Caco-2 (cell line): ENCODE results near the gene PMPCB. TPM values are rescaled to one million over a fixed set of nuclear protein-coding genes. Genes with fewer than 3 reads are reported as not detected.
"Not testable (repeated sequence)": the region's sequence is repeated elsewhere in the genome, so short reads cannot be mapped to it uniquely, and the experiment has no call there.

Source experiments
- BruUV-seq: library from RNA; stranded (reverse); fragments of 400-500 nt; replicated peaks from 2 replicates; lab custom pipeline; 2021; lab: Mats Ljungman, UMichigan
- CTCF ChIA-PET: fragments of 300-600 bp; sonication (Branson Sonifier 250); formaldehyde crosslinking; loops from one replicate; lab custom pipeline; 2022; ENCODE audit warnings: antibody characterized with exemption; lab: Charles Lee
- POLR2A ChIA-PET: fragments of 300-600 bp; sonication (Branson Sonifier 250); formaldehyde crosslinking; loops from one replicate; lab custom pipeline; 2022; ENCODE audit warnings: antibody characterized with exemption; lab: Charles Lee
- DNase-seq, 2 experiments: peaks; one replicate each; pipeline versions ENCODE4 v3.0.0 to v3.0.0-alpha.2; 2020 to 2022
- H3K27me3 ChIP-seq: replicated peaks from 2 replicates; pipeline ENCODE4 v1.6.0; 2011; ENCODE audit warnings: low read length; ENCODE audit not compliant: control insufficient read depth, insufficient read depth
- H3K36me3 ChIP-seq: 2 replicates; pipeline ENCODE4 v1.5.1; 2011; ENCODE audit warnings: low read length; ENCODE audit not compliant: control insufficient read depth, insufficient read depth
- H3K4me1 ChIP-seq: fragments of 250-450 bp; sonication (Bioruptor Pico); 2 replicates; pipeline ENCODE4 v1.5.1; 2020; ENCODE audit warnings: mild to moderate bottlenecking
- H3K4me3 ChIP-seq: 2 replicates; pipeline ENCODE4 v1.5.1; 2011; ENCODE audit warnings: low read depth, mild to moderate bottlenecking, control low read depth, low read length
- H3K9me3 ChIP-seq: fragments of 250-450 bp; sonication (Bioruptor Pico); 2 replicates; pipeline ENCODE4 v1.5.1; 2020; ENCODE audit warnings: mild to moderate bottlenecking, moderate library complexity
- H3K27ac Mint-ChIP-seq: one replicate; pipeline ENCODE4 v1.8.0; 2022; ENCODE audit warnings: mixed read lengths; ENCODE audit not compliant: unreplicated experiment
- H3K27me3 Mint-ChIP-seq: one replicate; pipeline ENCODE4 v1.8.0; 2022; ENCODE audit warnings: mixed read lengths; ENCODE audit not compliant: insufficient read depth, unreplicated experiment
- H3K36me3 Mint-ChIP-seq: one replicate; pipeline ENCODE4 v1.8.0; 2022; ENCODE audit warnings: mild to moderate bottlenecking, mixed read lengths; ENCODE audit not compliant: insufficient read depth, unreplicated experiment
- H3K4me1 Mint-ChIP-seq: one replicate; pipeline ENCODE4 v1.8.0; 2022; ENCODE audit warnings: low read depth, mixed read lengths; ENCODE audit not compliant: unreplicated experiment
- H3K4me3 Mint-ChIP-seq: one replicate; pipeline ENCODE4 v1.8.0; 2022; ENCODE audit warnings: mild to moderate bottlenecking, moderate library complexity, mixed read lengths; ENCODE audit not compliant: unreplicated experiment
- H3K9me3 Mint-ChIP-seq: one replicate; pipeline ENCODE4 v1.8.0; 2022; ENCODE audit warnings: mixed read lengths; ENCODE audit not compliant: unreplicated experiment
- intact Hi-C: fragments of 100-400 bp; cut with micrococcal nuclease; formaldehyde crosslinking; loops from one replicate; pipeline ENCODE4 v1.10.0; 2022; ENCODE audit not compliant: unreplicated experiment
- total RNA-seq: library from RNA; stranded (reverse); gene quantifications from 2 replicates; pipeline ENCODE4 v1.2.3, GENCODE V29; 2022

Gene PMPCB
- total RNA-seq, 1 experiment from 2014 or later: 90.9 TPM

- H3K9me3 ChIP-seq, BruUV-seq, H3K27ac Mint-ChIP-seq, H3K27me3 Mint-ChIP-seq, CTCF ChIA-PET, H3K36me3 Mint-ChIP-seq, intact Hi-C loops, POLR2A ChIA-PET, H3K4me3 ChIP-seq, H3K4me3 Mint-ChIP-seq, H3K36me3 ChIP-seq, DNase-seq, H3K4me1 ChIP-seq, H3K9me3 Mint-ChIP-seq, H3K27me3 ChIP-seq, H3K4me1 Mint-ChIP-seq: not testable (repeated sequence)
Measured at GRCh38 chr7:103274867-103275266, 22.4 kb upstream of the PMPCB start.

DNA sequence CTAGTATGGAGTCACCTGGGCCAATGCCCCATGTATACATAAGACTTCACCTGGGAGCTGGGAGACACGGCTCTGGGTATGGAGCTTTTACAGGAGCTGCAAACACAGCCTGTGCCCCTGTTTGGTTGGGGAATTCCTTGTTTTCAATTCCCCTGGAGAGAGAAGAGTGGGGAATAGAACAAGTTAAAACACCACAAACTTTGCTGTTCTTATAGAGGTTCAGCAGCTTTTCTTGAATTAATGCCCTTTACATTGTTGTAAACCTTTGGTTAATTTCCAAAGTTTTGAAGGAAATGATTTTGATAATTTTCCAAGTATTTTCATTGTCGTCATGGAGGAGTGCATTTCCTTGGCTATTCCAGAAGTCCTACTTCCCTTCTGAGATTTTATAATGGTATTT lies 19.0 kb upstream of the PMPCB start:
- H3K9me3 ChIP-seq, H3K4me1 Mint-ChIP-seq, H3K27me3 Mint-ChIP-seq, CTCF ChIA-PET, H3K9me3 Mint-ChIP-seq, H3K4me3 ChIP-seq, H3K27me3 ChIP-seq, BruUV-seq, H3K4me1 ChIP-seq, DNase-seq, H3K27ac Mint-ChIP-seq, H3K36me3 ChIP-seq, POLR2A ChIA-PET, H3K36me3 Mint-ChIP-seq, intact Hi-C loops, H3K4me3 Mint-ChIP-seq: not testable (repeated sequence)

- CTCF ChIA-PET: interaction anchor here (0.6 kb wide), 1 partner anchor 181 kb away, joined by 3 read pairs; no protein-coding TSS in a partner anchor
- H3K4me1 Mint-ChIP-seq, H3K9me3 ChIP-seq, H3K27ac Mint-ChIP-seq, H3K27me3 ChIP-seq, POLR2A ChIA-PET, intact Hi-C loops, H3K9me3 Mint-ChIP-seq, DNase-seq, H3K27me3 Mint-ChIP-seq, H3K36me3 Mint-ChIP-seq, H3K4me1 ChIP-seq, BruUV-seq, H3K36me3 ChIP-seq: not testable (repeated sequence)
- H3K4me3 ChIP-seq: peak overlapping the region; percentile 44
- H3K4me3 Mint-ChIP-seq: peak overlapping the region; percentile 80
Measured at GRCh38 chr7:103279636-103279962, 17.6 kb upstream of the PMPCB start.

GRCh38 chr7:103279963-103280802 lies 17.1 kb upstream of the PMPCB start:
- H3K4me1 ChIP-seq, H3K9me3 Mint-ChIP-seq, H3K36me3 ChIP-seq, H3K27me3 Mint-ChIP-seq, BruUV-seq, POLR2A ChIA-PET, intact Hi-C loops, H3K4me1 Mint-ChIP-seq, H3K27me3 ChIP-seq, H3K36me3 Mint-ChIP-seq, H3K9me3 ChIP-seq: not testable (repeated sequence)
- CTCF ChIA-PET: interaction anchor here (0.6 kb wide), 1 partner anchor 181 kb away, joined by 3 read pairs; no protein-coding TSS in a partner anchor
- Mint-ChIP-seq H3K27ac (peak overlapping the region; percentile 5), H3K4me3 (peak overlapping the region; percentile 80)
- H3K4me3 ChIP-seq: peak overlapping the region; percentile 44
- peak; percentile 71 to 77 for DNase-seq

DNA sequence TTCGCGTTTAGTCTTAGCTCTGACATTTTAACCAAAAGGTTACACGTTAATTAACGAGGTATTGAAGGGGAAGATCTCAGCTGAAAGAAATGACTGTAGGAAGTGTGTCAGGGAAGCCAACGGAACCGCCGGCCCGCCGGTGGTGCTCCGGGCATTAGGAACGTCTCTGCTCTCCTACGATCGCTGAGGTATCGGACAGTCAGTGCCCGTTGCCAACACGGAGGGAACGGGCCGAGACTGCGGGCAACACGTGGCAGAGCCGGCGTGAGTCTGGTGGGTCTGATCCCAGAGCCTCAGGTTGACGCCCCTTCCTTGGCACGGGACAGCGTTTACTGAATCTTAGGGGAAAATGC lies 16.5 kb upstream of the PMPCB start:
- CTCF ChIA-PET, H3K4me1 Mint-ChIP-seq, DNase-seq, H3K27me3 ChIP-seq, BruUV-seq, H3K9me3 ChIP-seq, POLR2A ChIA-PET, H3K4me1 ChIP-seq, H3K36me3 Mint-ChIP-seq, H3K27me3 Mint-ChIP-seq, H3K9me3 Mint-ChIP-seq, H3K36me3 ChIP-seq, H3K27ac Mint-ChIP-seq, intact Hi-C loops: not testable (repeated sequence)
- H3K4me3 Mint-ChIP-seq: peak overlapping the region; percentile 80
- peak overlapping the region; percentile 44 for H3K4me3 ChIP-seq

GRCh38 chr7:103282802-103283427 lies 14.3 kb upstream of the PMPCB start:
- H3K36me3 Mint-ChIP-seq, intact Hi-C loops, POLR2A ChIA-PET, H3K4me3 Mint-ChIP-seq, H3K27me3 ChIP-seq, DNase-seq, H3K9me3 ChIP-seq, CTCF ChIA-PET, BruUV-seq, H3K9me3 Mint-ChIP-seq, H3K36me3 ChIP-seq, H3K27ac Mint-ChIP-seq, H3K4me3 ChIP-seq, H3K4me1 Mint-ChIP-seq, H3K4me1 ChIP-seq: not testable (repeated sequence)
- H3K27me3 Mint-ChIP-seq: peaks cover 12% of the 10 kb centered on the region
